Mucosa of gallbladder (tissue), 1 donor: Measurements from ENCODE around the gene VWCE. TPM values are rescaled to one million over a fixed set of nuclear protein-coding genes. Genes with fewer than 3 reads are reported as not detected.

ENCODE experiments used
- DNase-seq: peaks from one replicate; pipeline ENCODE4 v3.0.0-alpha.2; 2020; ENCODE audit warnings: low spot score
- total RNA-seq: library from RNA; stranded (reverse); gene quantifications from one replicate; pipeline ENCODE4 v1.2.1, GENCODE V29; 2021
- donor health status: DM: no; HTN: no; CAD: no.

VWCE gene
- total RNA-seq, 1 donor from 2014 or later = 0.81 TPM

DNA sequence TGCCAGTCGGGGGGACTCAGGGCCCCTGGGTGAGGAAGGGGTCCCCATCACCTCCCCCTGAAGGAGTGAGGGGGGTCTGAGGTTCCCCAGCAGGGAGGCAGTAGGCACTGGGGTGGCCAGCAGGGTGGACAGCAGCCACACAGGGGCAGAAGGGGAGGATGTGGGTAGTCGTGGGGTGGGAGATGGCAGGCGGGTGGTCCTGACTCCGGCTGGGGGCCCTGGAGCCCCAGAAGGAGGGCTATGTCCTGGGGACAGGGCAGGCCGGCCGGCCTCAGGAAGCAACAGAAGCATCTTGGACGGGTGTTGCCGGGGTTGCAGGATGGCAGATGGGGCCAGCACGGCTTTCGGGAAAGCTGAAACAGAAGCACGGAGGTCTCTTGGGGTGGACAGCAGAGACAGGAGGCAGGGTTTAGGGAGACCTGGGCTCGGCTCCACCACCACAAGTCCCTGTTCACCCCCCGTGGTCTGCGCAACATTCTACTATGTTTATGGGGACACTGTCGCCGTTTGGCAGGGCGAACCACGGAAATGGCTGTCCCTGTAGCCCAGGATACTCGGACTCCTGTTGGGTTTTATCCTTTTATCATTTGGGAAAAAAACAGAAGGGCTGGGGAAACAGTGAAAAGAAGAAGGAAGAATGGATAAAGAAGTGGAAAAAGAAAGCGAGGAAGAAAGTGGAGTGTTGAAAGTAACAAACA, 14.1 kb downstream of the VWCE start:
- no peak for DNase-seq

DNA sequence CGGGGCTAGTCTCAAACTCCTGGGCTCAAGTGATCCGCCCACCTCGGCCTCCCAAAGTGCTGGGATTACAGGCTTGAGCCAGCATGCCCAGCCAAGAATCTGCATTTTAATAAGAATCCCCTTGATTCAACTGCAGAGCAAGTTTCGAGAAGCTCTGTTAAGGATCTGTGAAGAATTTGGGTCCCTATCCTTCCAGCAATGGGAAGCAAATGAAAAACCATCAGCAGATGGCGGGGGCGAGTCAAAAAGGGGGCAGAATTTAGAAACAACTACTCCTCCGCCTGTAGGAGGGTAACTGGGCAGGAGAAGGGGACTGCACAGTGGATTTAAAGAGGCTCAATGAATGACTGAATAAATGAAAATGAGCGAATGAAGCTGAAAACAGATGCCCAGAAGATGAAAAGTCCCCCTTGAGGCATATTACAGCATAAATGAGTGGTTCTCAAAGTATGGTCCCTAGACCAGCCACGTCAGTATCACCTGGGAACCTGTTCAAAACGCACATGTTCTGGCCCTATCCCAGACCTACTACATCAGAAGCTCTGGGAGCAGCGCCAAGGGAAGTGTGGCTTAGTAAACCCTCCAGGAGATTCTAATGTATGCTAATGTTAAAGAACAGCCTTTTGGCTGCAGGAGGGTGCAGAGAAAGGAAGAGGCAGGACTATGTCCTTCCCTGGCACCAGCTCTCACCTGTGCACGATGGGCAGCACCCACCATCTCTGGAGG, 15.0 kb downstream of the VWCE start:
- DNase-seq = no peak

DNA sequence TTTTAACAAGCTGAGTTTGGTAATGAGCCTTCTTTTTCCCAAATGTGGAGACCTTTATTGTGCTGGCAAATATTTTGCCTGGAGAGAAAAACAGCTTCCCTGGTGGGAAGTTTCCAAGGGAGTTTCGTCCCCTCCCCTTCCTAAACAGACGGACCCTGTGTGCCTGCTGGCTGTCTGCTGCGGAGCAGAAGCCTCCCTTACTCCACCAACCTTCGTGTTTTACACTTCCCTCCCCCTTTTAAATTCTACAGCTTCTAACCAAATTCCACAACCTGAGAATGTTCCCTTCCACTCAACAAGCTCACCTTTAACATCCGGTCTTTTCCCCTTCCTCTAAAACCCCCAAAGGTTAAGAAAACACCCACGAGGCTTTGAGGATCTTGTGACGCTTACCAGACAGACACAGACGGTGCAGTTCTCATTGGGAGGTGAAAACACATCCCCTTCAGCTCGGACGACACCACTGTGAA, 17.1 kb downstream of the VWCE start:
- no peak for DNase-seq

DNA sequence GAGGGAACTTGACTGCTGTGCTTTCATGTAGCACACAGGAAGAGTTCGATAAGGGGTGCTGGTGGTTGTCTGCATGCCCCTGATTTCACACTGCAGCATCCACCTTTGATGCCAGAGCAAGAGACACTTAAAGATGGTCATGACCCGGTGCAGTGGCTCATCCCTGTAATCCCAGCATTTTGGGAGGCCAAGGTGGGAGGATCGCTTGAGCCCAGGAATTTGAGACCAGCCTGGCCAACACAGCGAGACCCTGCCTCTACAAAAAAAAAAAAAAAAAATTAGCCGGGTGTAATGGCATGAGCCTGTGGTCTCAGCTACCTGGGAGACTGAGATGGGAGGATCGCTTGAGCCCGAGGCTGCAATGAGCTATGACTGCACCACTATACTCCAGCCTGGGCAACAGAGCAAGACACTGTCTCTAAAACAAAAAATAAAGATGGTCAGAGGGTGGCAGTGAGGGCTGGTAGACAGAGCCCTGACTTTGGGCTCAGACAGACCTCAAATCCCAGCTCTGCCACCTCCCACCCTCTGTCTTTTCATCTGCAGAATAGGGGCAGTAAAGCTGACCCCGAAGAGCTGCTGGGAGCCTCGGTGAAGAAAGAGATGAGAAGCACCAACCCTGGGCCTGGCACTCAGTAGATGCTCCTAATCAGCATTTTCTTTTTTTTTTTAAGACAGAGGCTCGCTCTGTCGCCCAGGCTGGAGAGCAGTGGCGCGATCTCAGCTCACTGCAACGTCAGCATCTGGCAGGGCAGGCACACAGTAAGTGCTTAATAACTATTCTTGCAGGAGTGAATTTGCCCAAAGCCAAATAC, 17.7 kb downstream of the VWCE start:
- DNase-seq = no peak

DNA sequence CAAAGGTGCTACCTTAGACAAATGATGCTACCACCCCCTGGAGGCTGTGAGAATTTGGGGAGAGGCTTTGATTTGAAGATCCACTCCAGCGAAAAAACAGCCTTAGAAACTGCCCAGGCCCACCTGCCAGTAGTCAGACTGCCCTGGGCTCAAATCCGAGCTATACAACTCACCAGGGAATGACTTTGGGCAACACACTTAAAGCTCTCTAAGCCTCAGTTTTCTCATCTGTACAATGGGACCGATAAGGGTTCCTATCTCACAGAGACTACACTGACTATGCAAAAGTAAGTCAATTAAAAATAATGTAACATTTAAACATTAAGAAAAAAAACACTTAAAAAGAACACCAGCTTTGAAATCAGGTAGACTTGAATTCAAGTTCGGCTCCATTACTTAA, 19.9 kb downstream of the VWCE start:
- no peak for DNase-seq

DNA sequence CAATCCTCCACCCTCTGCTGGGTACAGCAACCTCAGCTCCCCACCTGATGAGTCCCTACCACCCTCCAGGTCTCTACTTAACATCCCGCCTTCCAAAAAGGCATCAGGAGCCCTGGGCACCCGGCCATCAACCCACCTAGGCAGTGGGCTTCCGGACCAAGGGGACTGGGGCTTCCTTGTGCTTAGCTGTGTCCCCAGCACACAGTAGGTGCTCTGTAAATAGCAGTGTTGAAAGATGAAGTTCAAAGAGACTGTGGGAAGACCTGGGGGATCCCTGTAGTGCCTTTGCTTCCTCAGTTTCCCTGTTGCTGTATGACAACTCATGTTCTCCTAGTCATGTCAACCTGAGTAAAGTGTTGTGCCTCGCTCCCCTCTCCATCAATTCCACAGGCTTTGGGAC, 21.0 kb downstream of the VWCE start:
- no peak for DNase-seq

DNA sequence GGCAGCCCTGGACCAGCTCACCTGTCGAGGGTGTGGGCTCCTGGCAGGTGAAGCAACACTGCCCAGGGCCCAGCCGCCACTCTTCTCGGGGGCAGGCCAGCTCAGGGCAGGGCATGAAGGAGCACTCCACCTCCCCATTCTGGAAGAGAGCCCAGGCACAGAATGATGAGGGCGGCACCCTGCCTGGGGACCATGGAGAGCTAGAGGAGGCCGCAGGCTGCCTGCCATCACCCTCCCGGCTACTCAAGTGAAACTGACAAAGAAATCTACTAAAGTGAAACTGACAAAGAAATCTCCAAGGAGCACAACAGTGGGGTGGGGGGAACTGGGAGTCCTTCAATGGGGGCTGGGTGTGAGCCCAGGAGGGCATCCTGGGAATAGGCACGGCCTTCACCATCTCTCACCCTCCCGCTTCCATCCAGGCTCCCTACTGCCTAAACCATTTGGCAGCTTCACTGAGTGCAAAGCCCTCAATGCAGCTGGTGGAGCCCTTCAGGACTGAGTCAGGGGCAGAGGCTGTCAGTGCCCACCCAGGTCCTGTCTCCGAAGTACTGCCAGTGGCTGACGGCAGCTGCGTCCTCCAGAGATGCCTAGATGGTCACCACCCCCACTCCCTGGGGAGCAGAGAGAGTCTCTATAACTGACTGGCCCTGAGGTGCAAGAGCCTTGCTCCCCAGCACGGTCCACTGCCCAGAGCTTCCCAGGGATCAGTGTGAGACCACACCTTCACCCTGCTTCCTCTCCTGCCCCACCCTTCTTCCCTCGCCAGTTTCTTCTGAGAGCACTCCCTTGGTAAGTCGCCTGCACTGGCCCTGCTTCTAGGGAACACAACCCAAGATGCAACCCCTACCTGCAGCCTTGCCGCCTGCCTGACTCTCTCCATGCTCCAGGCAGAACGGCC, 21.7 kb downstream of the VWCE start:
- no peak for DNase-seq

DNA sequence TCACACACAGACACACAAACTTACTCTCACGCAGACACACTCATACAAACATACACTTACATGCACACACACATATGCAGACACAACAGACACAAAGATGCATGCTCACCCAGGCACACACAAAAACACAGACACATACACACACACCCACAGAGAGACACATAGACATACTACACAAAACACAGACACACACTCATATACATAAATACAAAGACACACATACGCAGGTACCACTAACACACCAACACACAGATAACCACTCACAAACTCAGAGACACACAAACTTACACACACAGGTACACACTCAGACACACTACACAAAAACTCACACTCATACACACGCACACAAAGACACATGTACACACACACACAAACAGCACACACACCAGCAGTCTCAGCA, 22.4 kb downstream of the VWCE start:
- no peak for DNase-seq

DNA sequence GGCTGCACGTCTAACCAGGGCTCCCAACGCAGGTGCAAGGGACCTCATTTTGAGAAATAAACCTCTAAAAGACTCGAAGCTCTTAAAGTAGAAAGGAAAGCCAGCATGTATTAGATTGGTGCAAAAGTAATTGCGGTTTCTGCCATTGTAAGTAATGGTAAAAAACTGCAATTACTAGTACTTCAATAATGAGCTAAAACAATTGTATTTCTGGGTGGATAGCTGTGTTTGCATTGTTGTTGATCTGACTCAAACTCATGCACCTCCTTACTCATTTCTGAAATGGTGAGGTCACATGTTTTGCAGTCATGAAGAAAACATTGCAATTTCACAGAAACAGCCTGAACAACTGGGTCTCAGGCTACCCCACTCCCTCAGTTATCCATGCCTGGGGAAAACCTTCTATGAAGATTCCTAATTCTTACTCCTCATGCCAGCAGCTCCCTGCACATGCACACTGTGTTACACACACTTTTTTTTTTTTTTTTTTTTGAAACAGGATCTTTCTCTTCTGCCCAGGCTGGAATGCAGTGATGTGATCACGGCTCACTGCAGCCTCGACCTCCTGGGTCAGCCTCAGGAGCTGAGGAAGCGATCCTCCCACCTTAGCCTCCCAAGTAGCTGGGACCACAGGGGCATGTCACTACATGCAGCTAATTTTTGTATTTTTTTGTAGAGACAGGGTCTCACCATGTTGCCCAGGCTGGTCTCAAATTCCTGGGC, 24.6 kb downstream of the VWCE start:
- DNase-seq = no peak

DNA sequence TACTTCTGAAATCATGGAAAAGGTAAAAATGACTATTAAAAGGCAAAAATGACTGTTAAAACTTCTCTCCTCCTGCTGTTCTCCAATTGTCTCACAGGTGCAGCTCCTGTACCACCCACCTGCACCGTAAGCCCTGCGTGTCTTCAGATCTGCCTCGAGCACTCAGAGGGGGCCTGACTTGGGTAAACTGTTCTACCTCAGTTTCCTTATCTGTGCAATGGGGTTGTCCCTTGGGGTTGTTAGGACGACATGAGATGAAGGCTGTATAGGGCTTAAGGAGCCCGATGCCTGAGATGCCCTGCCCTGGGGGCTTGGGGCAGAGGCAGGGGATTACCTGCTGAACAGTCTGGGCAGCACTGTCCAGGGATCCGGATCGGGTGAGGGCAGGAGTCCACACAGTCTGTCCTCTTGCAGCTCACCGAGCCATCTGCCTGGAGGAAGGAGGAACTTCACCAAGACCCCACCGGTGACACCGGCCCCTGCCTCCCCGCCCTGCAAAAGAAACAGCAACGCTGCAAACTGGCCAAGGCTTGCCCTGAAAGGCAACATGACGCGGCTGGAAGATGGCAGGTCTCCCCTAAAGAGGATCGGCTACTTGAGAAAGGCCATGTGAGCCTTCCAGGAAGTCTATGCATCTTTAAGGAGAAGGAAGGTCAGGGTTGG, 26.4 kb downstream of the VWCE start:
- DNase-seq = no peak

DNA sequence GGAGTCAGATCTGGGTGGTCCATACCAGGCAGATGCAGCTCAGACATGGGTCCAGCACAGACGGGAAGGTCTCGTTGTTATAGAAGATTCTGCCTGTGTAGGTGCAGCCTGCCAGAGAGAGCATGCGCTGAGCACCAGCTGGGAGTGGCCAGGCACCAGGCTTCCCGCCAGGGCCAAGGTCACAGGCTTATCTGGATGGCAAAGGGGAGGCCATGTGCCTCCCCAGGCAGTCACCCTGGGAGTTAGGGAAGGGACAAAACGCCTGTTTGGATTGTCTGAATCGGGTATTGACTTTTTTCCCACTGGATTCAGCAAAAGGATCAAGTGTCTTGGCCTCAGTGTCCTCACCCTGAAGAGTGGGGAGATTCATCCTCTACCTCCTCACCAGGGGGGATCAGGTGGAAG, 27.7 kb downstream of the VWCE start:
- peak; percentile 54 for DNase-seq

DNA sequence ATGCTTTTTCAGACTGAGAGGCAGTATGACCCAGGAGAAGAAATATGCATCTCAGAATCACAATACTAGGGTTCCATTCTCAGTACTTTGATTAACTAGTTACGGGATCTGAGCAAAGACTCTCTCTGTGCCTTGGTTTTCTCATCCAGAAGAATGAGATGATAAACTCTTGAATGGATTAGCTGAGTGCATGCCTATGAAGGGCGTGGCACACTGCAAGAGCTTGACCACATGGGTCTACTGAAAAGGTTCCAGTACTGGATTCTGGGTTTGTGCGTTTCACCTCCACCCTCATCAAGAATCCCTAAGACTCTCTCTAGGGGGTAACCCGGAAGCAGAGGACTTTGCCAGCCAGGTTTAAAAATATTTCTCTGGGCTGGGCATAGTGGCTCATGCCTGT, 28.5 kb downstream of the VWCE start:
- peak; percentile 42 for DNase-seq

DNA sequence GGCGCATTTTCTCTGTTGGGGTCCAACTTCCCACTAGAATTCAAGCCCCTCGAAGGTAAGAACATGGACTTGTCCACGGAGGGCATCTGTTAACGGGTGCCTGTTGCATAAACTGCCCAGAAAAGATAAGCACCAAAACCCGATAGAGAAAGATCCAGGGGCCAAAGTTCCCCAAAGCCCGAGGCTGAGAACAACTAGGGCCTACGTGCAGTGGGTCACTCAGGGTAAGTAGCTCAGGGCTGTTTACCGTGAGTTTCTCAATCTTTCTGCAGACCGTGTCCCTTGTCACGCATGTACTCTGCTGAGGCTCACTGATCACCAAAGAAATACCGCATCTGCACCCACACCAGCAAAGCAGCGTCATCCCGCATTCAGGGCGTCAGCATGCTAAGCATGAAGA, 29.8 kb downstream of the VWCE start:
- DNase-seq = no peak

DNA sequence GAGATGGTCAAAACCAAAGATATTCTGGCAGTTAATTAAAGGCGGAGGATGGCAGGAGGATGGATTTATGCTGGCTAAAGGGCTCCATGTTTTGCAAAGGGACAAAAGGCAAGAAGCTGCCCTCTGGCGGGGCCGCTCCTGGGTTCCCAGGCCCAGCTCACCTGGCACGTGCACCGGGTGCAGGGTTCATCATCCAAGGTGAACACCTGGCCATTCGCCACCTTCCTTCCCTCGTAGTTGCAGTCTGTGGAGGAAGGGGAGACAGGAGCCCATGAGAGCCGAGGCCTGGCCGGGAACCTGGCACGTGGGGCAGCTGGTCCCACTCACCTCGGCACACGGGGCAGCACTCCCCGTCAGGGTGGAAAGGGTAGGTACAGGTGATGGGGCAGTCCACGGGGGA, 30.3 kb downstream of the VWCE start:
- DNase-seq = no peak

DNA sequence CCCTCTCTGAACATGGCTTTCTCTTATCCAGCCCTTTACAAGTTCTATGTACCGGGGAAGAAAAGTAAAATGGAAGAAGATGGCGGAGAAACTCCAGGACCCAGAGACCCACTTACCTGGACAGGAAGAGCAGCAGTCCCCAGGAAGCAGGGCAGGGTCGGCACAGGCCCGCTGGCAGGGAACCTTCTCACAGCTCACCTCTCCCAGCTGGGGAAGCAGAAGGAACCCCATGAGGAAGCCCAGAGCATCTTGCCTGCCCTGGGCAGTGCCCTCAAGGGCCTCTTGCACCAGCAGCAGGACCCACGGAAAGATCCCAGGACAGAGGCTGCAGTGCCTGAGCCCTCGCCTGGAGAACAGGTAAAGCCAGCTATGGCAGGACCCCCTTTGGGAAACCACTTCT, 30.7 kb downstream of the VWCE start:
- no peak for DNase-seq

DNA sequence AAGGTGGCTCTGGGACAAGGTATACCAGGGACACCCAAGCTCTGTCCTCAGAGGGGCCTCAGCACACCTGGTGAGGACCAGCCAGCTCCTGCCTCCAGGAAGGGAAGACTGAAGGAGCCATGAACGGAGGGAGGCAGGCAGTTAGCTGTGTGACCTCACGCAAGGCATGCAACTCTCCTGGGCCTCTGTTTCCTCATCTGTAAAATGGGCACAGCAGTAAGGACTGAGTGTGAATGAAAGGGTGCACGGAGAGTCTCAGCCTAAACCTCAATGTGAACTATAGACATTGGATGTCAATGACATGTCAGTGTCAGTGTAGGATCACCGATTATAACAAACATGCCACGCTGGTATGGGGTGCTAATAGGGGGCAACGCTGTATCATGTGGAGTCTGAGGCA, 35.8 kb downstream of the VWCE start:
- no peak for DNase-seq

DNA sequence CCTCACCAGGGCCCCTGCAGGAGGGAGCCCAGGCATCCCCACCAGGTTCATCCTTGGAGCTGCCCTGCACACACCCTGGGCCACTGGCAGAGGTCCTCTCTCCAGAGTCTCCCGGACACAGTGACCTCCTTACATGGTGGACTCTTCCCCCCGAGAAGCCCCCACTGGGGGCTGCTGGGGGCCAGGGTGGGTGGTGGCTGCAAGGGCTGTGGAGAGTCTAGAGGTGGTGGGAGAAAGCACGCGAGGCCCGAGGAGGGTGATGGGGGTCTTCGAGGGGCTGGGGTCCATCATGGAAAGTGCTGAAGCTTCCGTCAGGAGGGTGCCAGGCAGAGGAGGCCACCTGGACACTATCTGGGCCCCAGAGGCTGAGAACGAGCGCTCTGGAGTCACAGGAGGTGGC, 36.6 kb downstream of the VWCE start:
- no peak for DNase-seq

DNA sequence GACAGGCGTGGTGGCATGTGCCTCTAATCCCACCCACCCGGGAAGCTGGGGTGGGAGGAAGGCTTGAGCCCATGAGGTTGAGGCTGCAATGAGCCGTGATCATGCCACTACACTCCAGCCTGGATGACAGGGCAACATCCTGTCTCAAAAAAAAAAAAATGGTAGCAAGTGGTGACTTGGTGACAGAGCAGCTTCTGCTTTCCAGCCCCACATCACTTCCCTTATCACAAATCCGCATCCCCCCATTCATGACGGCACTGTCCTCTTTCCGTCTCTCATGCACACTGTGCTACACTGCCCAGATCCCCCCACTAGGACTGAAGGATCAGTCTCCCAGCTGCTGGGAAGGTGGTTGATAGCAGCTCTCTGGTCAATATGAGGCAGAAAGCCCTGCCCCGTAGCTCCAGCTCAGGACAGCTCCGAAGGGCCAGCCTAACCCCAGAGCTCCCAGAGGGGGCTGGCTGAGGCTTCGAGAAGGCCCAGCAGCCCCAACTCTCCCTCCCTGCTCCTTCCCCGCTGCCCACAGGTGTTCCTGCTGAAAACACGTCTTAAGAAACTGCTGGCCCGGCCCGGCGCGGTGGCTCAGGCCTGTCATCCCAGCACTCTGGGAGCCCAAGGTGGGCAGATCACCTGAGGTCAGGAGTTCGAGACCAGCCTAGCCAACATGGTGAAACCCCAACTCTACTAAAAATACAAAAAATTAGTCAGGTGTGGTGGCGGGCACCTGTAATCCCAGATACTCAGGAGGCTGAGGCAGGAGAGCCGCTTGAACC, 38.2 kb downstream of the VWCE start:
- DNase-seq = no peak

DNA sequence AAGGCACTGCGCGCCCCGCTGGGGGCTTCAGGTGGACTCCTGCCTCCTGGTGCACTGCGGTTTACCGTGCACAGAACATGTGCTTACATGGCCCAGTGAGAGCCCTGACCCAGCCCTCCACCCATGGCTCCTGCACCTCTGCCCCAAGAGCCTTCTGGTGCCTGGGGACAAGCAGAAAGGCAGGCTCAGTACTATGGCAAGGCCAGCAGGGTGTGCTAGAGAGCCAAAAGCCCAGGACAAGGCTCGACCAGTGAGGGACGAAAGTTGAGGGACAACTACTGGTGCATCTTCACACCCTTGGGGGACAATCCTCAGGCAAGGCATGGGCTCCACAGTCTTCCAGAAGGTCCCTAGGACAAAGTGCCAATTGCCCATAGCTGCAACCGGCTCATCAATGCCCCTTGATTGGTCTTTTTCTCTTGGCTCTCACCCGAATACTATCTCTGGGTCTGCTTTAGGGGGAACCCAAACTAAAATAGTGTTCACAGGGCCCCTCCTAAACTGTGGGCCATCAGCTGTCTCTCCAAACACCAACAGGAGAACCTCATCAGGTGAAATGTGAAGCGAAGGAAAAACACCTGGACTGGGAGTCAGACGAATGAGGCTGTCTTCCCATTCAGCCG, 40.6 kb downstream of the VWCE start:
- DNase-seq = peak; percentile 59
